Lower leg skin (tissue), 3 donors: ENCODE data around the gene ING5.

ENCODE experiments used
- CTCF ChIP-seq, 3 donors: fragments of 450-650 bp; IDR thresholded peaks; one replicate each; pipeline ENCODE4 v1.5.1; 2016; ENCODE audit warnings: antibody characterized with exemption in 3 of 3, mild to moderate bottlenecking in 3 of 3, moderate library complexity in 2 of 3
- POLR2A ChIP-seq, 2 donors: fragments of 450-650 bp; IDR thresholded peaks; one replicate each; pipeline ENCODE4 v1.6.1; 2016 to 2017; ENCODE audit warnings: antibody characterized with exemption in 2 of 2, mild to moderate bottlenecking in 1 of 2, moderate library complexity in 1 of 2

GRCh38 chr2:241745276-241745675, 43.4 kb downstream of the ING5 start:
- no peak for TF ChIP-seq CTCF (IDR thresholded peaks at IDR 0.05)
- TF ChIP-seq POLR2A (IDR thresholded peaks at IDR 0.05): no peak
